GM10266 (cell line): Measurements from ENCODE around the gene DOCK4.
A peak's percentile ranks its signal among the peaks of the same experiment; 100 is the strongest.

ENCODE experiments used
- DNase-seq: peaks from one replicate; pipeline ENCODE4 v3.0.0; 2012; ENCODE audit errors: extremely low spot score
- CTCF ChIP-seq: IDR thresholded peaks from 2 replicates; pipeline ENCODE4 v1.5.1; 2012; ENCODE audit warnings: mild to moderate bottlenecking, low read depth; ENCODE audit not compliant: control insufficient read depth, insufficient read depth; ENCODE audit errors: missing control alignments

DOCK4 gene

GRCh38 chr7:112063974-112064373, 142.2 kb downstream of the DOCK4 start:
- DNase-seq: no peak
- no peak for TF ChIP-seq CTCF

- no peak for TF ChIP-seq CTCF
- DNase-seq: no peak
These were observed 145.1 kb downstream of the DOCK4 start for GRCh38 chr7:112061051-112061450.

- no peak for TF ChIP-seq CTCF
- no peak for DNase-seq
These were observed 145.6 kb downstream of the DOCK4 start for GRCh38 chr7:112060625-112061024.

- TF ChIP-seq CTCF: no peak
- DNase-seq: no peak
These were observed 146.5 kb downstream of the DOCK4 start for GRCh38 chr7:112059675-112060074.

- DNase-seq: no peak
- no peak for TF ChIP-seq CTCF
These were observed 147.5 kb downstream of the DOCK4 start for GRCh38 chr7:112058686-112059085.

- DNase-seq: peak; percentile 22
- no peak for TF ChIP-seq CTCF
These were observed 149.8 kb downstream of the DOCK4 start for GRCh38 chr7:112056409-112056808.

- no peak for TF ChIP-seq CTCF
- no peak for DNase-seq
These were observed 152.5 kb downstream of the DOCK4 start for GRCh38 chr7:112053737-112054069.
